ENCODE results near the gene CYFIP2.

The CYFIP2 gene

DNA sequence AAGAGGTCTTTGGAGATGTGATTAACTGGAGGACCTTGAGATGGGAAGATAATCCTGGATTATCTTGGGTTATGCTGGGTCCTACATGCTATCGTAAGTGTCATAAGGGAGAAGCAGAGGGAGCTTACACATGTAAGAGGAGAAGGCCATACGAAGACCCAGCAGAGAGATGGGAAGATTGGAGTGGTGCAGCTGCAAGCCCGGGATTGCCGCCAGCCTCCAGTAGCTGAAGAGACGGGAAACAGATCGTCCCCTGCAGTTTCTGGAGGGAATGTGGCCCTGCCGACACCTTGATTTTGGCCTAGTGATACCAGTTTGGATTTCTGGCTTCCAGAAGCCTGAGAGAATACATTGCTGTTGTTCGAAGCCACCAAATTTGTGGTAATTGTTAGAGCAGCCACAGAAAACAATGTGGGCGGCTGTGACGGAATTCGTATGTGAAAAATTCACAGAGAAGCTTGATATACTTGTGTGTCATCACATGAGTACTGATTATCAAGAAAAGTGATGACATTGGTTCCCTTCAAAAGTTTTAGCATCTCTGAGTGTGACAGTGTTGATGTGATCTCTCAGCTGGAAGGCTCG, 86.9 kb downstream of the CYFIP2 start:
- in situ Hi-C loops (cut with MboI; ENCODE audit: low sequenced_read_pairs): no loop called here

DNA sequence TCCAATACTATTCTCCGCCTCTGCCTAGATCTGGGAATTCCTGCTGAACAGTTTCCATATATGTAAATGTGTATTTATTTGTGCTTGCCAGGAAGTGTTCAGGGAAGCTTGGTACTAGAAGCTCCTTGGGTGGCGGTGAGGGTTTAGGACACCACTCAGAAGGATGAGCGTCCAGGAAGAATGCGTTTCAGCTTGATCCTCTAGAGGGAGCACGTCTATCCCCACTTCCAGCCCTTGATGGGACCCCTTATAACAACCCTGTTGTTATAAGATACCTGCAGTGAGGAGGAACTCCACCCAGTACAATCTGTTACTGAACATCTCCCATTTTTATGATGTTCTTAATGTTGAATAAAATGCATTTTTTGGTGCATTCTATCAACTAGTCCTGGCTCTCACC, 88.9 kb downstream of the CYFIP2 start:
- in situ Hi-C loops (cut with MboI; ENCODE audit: low sequenced_read_pairs): no loop called here

DNA sequence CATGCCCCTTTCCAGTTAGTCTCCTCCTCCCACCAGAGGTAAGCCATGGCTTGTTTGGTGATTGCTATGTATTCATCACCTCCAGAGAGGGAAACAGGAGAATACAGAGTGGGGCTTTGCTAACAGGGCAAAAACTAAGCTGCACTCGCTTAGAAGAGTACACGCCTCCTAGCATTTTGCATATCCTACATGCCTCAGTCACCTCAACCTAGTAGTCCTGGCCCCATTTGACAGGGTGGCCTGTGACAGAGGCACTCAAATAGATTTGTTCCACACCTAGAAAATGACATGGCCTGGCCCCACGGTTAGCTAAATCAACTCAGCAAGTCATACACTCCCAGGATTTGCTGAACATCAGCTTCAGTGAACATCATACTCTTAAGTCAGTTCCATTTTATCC, 90.7 kb downstream of the CYFIP2 start:
- in situ Hi-C loops (cut with MboI; ENCODE audit: low sequenced_read_pairs): no loop called here

DNA sequence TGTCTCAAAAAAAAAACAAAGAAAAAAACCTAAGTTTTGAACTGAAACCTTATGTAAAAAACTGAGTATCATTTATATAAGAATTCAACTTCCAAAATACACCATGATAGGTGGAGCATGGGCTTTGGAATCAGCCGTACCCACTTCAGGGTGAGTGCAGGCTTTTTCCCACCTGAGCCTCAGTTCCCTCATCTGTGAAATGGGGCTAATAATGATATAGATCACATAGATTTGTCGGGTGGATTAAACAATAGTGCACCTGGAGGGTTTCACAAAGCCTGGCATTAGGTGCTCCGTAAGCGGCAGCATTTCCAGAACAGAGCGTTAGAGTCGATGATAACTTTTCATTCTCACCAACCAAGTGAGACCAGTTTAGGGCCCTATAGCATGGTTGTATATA, 91.9 kb downstream of the CYFIP2 start:
- in situ Hi-C loops (cut with MboI; ENCODE audit: low sequenced_read_pairs): no loop called here

DNA sequence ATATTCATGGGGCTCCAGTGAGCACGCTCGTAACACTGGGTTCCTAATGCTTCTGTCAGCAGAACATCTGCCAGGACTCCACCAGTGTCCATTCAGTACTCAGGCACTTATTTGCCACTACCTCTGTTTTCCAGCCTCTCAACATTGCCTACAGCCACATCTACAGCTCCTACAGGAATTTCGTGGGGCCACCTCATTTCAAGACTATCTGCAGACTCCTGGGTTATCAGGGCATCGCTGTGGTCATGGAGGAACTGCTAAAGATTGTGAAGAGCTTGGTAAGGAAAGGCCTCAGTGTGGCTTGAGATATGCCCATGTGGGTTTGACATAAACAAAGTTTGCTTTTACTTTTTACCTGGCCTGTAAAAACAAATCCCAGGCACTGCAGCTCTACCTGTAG, 92.9 kb downstream of the CYFIP2 start:
- in situ Hi-C loops (cut with MboI; ENCODE audit: low sequenced_read_pairs): no loop called here

DNA sequence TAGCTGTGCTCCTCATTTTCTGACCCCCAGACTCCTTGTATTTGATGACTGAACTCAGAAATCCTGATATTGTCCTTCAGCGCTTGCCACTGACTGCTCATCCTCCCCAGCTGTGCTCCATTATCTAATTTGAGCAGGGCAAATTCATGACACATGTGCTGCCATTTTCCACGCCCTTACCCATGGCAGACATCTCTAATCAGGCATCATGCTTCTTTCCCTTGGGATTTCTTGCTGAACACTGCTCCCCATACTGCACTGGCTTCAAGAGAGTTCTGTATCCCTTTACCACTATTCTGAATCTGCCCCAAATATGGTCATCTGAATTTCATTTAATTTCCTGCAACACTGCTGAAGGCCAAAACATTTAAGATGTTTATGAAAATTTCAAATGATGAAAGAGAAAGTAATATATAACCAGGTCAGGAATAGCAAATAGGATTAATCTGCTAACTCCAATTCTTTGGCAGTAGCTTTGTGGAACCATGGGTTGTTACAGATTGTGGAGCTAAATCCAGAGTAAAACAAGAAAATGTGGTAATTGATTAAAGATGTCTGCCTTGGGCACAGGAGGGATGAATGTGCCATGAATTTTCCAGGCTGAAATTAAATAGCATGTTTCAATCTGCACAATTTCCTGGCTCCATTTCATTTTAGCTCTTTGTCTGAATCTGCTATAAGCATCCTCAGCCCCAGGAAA, 93.6 kb downstream of the CYFIP2 start:
- in situ Hi-C loops (cut with MboI; ENCODE audit: low sequenced_read_pairs): no loop called here

DNA sequence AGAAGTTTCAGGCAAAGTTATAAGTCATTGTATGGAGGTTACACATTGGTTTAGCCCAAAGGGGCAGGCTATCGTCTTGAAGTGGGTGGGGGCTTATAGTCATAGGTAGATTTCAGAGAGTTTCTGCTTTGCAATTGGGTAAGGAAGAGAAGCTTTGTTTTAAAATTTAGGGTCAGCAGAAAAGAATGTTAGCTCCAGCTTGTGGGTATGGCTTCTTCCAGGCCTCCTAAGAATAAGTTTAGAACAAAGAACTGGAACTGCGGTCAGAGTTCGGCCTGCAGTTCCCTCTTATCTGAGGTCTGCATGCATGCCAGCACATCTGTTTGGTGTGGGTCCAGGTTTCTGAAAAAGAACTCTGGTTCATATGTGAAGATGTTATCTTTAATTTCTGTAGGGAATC, 96.1 kb downstream of the CYFIP2 start:
- in situ Hi-C loops (cut with MboI; ENCODE audit: low sequenced_read_pairs): no loop called here

DNA sequence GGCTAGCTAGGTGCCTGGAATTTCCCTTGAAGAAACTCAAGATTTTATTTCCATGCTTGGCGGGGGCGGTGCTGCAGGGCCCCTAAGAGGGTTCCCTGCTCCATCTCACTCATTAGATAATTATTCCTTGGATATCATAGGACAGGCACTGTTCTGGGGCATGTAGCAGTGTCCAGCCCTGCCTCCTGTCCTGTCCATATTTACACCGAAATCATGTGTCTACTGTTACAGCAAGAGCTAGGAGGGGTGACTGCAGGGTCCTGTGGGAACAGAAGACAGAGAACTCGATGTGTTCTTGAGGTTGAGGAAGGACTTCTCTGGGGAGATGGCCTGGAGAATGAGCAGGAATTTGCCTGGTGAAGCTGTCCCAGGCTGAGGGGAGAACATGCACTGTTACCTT, 96.6 kb downstream of the CYFIP2 start:
- in situ Hi-C loops (cut with MboI; ENCODE audit: low sequenced_read_pairs): no loop called here

DNA sequence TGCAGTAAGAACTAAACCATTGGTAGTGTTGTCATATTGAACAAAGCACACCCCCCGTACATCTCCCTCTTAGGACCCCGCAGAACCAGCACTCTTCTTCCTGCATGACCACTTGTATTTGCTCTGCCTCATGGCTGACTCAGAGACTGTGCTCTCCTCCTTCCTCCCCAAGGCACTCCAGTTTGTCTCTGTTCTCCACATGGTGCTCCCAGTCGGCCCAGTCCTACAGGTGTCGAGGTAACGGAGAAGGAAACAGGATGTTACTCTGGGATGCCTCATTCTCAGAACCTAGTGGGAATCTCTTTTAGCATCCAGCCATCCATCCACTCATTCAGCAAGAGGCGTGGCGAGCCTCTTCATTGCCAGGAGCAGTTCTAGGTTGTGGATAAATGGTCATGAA, 97.1 kb downstream of the CYFIP2 start:
- in situ Hi-C loops (cut with MboI; ENCODE audit: low sequenced_read_pairs): no loop called here

DNA sequence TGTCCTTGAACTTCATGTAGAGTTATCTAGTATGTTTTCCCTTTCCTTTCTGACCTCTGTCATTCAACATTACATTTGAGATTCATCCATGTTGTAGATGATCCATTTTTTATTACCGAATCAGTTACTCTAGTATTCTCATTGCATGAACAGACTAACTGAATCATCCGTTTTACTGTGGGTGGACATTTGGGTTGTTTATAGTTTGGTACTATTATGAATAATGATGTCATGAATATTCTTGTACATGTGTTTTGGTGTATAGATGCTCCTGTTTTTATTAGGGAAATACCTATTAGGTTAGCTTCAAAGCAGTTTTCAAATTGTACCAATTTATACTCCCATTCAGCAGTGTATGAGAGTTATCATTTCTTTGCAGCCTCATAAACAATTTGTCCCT, 99.8 kb downstream of the CYFIP2 start:
- in situ Hi-C loops (cut with MboI; ENCODE audit: low sequenced_read_pairs): no loop called here

DNA sequence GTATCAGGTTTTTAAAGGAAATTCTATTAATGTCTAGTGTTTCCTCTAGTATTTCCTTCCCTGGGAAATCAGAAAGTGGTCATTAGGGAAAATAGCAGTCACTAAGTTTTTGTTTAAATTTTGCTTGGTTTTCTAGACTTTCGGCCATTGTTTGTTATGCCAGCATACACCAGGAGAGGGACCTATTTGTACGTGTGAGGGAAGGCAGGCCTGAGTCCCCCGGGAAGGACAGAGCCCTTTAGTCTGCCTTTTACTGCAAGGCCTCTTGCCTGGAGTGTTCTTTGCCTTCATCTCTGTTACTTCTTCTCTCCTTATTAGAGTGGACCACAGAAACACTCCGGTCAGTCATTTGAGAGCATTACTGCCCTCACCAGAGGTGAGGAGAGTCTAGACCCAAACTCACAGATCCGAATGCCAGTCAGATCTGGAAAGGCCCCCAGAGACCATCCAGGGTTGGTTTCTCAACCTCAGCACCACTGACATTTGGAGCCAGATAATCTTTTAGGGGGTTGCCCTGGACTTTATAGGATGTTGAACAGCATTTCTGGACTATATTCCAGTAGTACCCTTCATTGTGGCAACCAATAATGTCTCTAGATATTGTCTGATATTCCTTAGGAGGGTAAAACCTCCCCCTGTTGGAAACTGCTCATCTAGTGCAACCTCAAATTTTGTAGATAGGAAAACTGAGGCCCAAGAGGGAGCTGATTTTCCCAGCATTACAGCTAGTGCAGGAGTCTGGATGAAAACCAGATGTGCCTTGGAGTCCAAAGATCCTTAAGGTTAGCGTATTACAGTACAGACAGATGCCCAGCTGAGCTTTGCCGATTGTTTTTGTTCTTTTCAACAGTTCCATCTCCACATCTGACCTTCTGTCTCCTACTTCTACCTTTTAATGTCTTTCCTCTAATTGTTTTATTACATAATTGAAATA, 101.1 kb downstream of the CYFIP2 start:
- in situ Hi-C loops (cut with MboI; ENCODE audit: low sequenced_read_pairs): no loop called here

DNA sequence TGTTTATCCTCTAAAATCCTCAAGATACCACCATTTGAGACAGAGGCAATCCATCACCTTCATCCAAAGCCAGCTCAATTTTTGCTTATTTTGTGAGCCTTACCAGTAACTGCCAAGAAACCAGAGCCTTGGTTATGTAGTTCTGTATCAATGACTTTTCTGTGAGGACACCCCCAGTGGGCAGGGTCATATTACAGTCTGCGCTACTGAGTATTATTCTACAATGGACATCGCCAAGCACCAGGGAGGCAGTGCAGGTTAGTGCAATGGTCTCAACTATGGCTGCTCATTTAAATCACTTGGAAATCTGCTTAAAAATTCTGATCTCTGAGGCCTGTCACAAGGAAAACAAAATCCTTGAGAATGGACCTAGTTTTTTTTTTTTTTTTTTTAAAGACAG, 103.6 kb downstream of the CYFIP2 start:
- in situ Hi-C loops (cut with MboI; ENCODE audit: low sequenced_read_pairs): no loop called here

DNA sequence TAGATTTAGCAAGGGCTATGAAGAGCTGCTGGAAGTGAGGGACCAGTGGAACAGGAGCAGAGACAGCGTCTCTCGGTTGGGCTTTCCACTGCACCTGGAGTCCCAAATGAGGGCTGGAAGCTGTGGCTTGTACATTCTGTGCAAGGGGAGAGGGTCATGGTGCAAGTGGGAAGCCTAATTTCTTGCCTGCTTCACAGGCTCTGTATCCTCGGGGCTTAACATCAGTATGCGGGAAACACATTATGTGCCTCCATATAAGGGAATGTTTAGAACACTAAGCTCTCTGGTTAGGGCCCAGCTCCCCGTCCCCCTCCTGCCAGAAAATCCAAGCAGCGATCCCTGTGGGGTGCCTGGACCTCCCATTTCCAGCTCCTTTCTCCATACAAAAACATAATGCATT, 105.0 kb downstream of the CYFIP2 start:
- in situ Hi-C loops (cut with MboI; ENCODE audit: low sequenced_read_pairs): no loop called here

DNA sequence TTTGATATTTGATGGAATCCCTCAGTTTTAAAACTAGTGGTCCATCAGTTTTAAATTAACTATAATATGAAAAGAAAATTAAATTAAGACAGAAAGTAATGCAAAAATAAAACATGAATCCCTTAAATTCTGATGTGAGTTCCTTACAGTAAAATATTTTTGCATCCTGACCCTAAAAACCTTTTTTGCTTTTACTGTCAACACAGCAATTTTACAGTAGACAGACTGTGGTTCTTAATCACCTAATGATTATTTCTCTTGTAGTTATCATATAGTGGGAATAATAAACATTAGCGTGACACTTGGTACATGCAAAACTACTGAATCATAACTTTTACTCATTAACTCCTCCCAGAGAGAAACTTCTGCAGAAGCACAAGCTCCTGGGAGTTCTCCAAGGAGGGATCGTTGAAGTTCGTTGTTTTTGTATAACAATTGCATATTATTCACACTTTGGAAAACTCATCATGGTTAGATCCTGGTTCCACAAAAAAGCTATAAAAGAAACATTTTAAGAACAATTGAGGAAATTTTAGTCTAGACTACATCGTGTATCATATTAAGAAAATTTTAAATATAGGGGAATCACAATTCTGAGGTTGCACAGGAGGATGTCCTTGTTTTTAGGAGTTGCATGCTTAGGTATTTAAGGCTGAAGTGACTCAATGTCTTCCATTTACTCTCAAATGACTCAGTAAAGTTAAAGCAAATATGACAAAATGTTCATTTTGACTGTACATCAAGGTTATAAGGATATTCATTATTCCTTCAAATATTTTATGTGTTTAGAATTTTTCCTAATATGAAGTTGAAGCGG, 105.9 kb downstream of the CYFIP2 start:
- in situ Hi-C loops (cut with MboI; ENCODE audit: low sequenced_read_pairs): no loop called here

DNA sequence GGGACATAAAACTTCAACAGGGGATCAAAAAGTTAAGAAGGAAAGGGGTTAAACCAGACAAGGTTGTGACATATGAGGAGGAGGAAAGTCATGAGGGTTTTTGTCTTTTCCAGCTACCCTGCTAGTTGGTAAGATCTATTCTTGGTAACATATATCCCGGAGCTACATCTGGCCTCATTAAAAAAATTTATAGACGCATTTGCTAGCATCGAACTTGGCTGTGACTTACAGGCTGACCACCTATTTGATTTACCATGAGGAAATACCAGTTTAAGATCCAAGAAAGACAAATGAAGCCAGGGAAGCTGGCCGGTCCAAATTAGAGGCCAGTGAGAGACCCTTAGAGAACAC, 106.5 kb downstream of the CYFIP2 start:
- in situ Hi-C loops (cut with MboI; ENCODE audit: low sequenced_read_pairs): no loop called here

DNA sequence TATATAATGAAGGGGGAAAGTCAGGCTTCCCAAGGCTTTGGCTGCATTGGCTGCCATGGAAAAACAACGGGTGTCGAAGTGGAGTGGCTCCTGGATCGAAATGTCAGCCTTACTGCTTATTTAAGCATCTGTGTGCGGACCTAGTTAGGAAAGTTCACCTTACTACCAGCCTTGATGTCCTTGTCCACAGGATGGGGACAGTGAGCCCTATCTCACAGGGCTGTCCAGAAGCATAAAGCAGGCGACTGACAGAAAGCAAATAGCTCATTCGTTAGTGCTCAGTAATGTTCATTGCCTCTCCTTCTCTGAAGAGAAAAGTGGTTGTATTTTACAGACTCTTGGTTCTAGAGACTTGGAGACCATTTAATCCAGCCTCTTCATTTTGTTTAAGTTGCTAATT, 112.6 kb downstream of the CYFIP2 start:
- in situ Hi-C loops (cut with MboI; ENCODE audit: low sequenced_read_pairs): no loop called here

DNA sequence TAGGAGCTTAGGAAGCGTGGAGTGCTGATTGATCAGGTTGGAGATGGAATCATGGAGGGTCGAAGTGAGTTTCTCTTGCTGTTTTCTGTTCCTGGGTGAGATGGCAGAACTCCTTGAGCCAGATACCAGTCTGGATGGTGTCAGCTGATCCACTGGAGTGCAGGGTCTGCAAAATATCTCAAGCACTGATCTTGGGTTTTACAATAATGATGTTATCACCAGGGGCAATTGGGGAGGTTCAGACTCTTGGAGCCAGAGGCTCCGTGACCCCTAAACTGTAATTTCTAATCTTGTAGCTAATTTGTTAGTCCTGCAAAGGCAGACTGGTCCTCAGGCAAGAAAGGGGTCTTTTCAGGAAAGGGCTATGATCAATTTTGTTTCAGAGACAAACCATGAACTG, 114.1 kb downstream of the CYFIP2 start:
- in situ Hi-C loops (cut with MboI; ENCODE audit: low sequenced_read_pairs): no loop called here

DNA sequence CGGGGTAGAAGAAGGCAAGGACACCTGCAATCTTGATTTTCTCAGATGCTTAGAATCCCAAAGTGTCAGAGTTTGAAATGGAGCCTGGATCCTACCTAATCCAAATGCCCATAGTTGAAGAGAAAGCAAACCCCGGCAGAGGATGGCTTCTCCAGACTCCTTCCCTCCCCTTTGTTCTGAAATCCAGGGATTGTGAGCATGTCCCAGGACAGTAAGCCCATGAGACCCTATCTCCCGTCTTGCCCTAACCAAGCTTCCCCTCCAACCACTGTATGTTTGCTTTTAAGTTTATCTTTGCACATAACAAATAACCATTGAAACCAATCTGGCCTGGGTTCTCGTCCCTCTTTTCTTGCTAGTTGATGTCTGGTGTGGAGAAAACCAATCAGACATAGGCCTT, 115.8 kb downstream of the CYFIP2 start:
- in situ Hi-C loops (cut with MboI; ENCODE audit: low sequenced_read_pairs): no loop called here

DNA sequence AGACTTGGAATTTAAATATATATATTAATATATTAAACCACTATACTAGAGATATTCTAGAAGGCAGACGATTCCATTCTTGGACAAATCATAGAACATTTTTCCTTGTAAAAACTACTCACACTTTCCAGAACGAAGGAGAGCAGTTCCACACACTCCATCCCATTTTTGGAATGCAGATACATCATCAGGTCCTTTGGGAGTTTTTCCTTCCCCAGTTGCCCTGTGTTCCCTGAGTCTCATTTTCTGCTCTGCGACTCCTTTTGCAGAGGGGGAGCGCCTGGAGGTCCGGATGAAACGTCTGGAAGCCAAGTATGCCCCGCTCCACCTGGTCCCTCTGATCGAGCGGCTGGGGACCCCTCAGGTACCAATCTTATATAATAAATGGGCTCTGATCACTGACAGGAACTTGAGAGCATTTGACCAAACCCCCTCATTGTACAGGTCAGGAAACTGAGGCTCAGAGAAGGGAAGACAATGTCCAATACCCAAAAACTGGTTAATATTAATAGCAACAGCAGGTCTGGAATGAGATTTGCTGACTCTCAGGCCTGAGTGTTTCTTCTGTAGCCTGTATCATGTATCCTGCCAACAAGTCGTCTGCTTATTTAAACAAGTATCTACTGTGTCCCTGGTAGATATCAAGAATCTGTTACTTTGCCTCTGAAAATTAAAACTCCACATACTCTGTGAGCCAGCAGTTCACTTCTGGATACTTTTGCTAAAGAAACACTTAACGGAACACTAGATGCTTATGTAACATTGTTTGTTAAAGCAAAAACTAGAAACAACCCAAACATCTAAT, 117.3 kb downstream of the CYFIP2 start:
- in situ Hi-C loops (cut with MboI; ENCODE audit: low sequenced_read_pairs): no loop called here

DNA sequence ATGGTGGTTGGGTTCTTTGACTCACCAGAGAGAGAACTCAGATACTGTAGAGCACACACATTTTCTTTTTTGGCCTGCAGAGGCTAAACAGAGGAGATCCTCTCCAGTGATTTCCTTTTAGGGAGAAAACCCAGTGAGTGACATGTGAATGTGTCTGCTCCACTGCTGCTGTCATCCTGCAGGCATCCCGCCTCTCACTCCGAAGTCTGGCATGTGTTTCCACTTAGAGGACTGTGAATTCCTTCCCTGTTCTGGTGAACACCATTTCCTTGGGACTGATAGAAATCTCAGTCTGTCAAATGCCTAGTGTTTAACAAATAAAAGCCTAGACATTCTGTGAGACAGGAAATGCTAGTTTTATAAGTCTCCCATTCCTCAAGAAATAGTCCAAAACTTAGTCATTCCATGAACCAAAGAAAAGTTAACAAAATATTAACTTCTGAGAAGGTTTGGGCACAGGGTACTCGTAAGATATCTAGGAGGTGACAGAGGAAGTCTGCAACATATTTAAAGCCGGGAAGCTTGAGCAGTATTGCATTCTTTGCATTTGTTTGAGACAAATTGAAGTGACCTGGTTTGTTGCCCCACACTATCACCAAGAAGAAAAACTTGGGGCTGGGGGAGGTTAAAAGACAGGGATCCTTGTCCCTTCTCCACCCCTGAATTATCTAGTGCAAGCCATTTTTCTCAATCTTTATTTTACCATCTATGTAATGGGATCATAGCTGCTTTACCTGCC, 119.2 kb downstream of the CYFIP2 start:
- in situ Hi-C loops (cut with MboI; ENCODE audit: low sequenced_read_pairs): no loop called here
